Measurements from ENCODE around the gene TMEM130.
"Not testable (repeated sequence)": the region's sequence is repeated elsewhere in the genome, so short reads cannot be mapped to it uniquely, and the experiment has no call there.

Gene TMEM130

GRCh38 chr7:98842552-98842951 lies 27.3 kb downstream of the TMEM130 start:
- not testable (repeated sequence) for DNase-seq

GRCh38 chr7:98841179-98841997 lies 28.4 kb downstream of the TMEM130 start:
- DNase-seq, result peak in 48 of 56 donors; percentile 2 to 78 (median 37)

- no peak for DNase-seq
Measured at GRCh38 chr7:98840722-98841121, 29.1 kb downstream of the TMEM130 start.

GRCh38 chr7:98840096-98840495 lies 29.7 kb downstream of the TMEM130 start:
- DNase-seq, result no peak

GRCh38 chr7:98837630-98837972 lies 32.2 kb downstream of the TMEM130 start:
- no peak for DNase-seq

- peak in 10 of 56 donors; percentile 2 to 21 (median 6) for DNase-seq
Measured at GRCh38 chr7:98836811-98837629, 32.8 kb downstream of the TMEM130 start.

GRCh38 chr7:98834949-98835348 lies 34.9 kb downstream of the TMEM130 start:
- no peak for DNase-seq

GRCh38 chr7:98833022-98833421 lies 36.8 kb downstream of the TMEM130 start:
- DNase-seq, result no peak

- peak in 1 of 56 donors; percentile 5 for DNase-seq
Measured at GRCh38 chr7:98831641-98832221, 38.1 kb downstream of the TMEM130 start.

- DNase-seq, result no peak
Measured at GRCh38 chr7:98830972-98831548, 38.8 kb downstream of the TMEM130 start.

- no peak for DNase-seq
Measured at GRCh38 chr7:98828368-98828767, 41.4 kb downstream of the TMEM130 start.

- no peak for DNase-seq
Measured at GRCh38 chr7:98827258-98827657, 42.6 kb downstream of the TMEM130 start.

GRCh38 chr7:98826811-98827231 lies 43.0 kb downstream of the TMEM130 start:
- peak in 46 of 56 donors; percentile 6 to 73 (median 28) for DNase-seq

- peak in 1 of 56 donors; percentile 6 for DNase-seq
Measured at GRCh38 chr7:98826387-98826786, 43.4 kb downstream of the TMEM130 start.

- DNase-seq, result no peak
Measured at GRCh38 chr7:98823226-98823625, 46.6 kb downstream of the TMEM130 start.

- no peak for DNase-seq
Measured at GRCh38 chr7:98821348-98821747, 48.5 kb downstream of the TMEM130 start.

- no peak for DNase-seq
Measured at GRCh38 chr7:98816967-98817710, 52.7 kb downstream of the TMEM130 start.

- peak in 2 of 56 donors; percentile 5 to 6 for DNase-seq
Measured at GRCh38 chr7:98816241-98816640, 53.6 kb downstream of the TMEM130 start.

- DNase-seq, result no peak
Measured at GRCh38 chr7:98815313-98815712, 54.5 kb downstream of the TMEM130 start.

- no peak for DNase-seq
Measured at GRCh38 chr7:98811299-98811698, 58.5 kb downstream of the TMEM130 start.

Data from nucleus accumbens (tissue), 56 donors.